Measurements from ENCODE around the gene THAP2.
"Not testable (repeated sequence)": the region's sequence is repeated elsewhere in the genome, so short reads cannot be mapped to it uniquely, and the experiment has no call there.

Gene THAP2

GRCh38 chr12:71683633-71684032 is 19.5 kb downstream of the THAP2 start:
- no peaks in the 10 kb centered on the region for H3K9me3 Mint-ChIP-seq
- H3K4me3 Mint-ChIP-seq = no peak overlapping the region
- no peak overlapping the region for H3K27ac Mint-ChIP-seq
- no peaks in the 10 kb centered on the region for H3K36me3 Mint-ChIP-seq (ENCODE audit: low read depth)
- H3K4me1 Mint-ChIP-seq (ENCODE audit: low read depth) = peaks cover 11% of the 10 kb centered on the region
- H3K27me3 Mint-ChIP-seq (ENCODE audit: low read depth) = no peaks in the 10 kb centered on the region

DNA sequence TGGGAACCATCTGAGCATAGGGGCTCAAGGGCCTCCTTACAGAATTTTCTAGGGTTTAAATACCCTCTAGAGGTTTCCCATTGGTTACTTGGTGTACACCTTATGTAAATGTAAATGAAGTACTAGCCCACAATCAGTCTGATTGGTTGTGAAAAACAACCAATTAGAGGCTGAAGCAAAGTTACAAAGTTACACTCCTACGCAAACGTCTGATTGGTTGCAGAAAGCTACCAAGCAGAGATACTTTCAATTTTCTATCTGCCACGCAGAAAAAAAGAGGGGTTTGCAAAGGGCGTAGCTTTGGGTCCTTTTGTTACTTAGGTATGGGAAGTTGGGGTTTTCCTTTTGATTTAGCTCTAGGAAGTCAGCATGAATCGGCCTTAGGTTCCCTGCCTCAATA is 20.0 kb downstream of the THAP2 start:
- H3K4me1 Mint-ChIP-seq (ENCODE audit: low read depth) = peaks cover 11% of the 10 kb centered on the region
- H3K9me3 Mint-ChIP-seq = no peaks in the 10 kb centered on the region
- no peaks in the 10 kb centered on the region for H3K36me3 Mint-ChIP-seq (ENCODE audit: low read depth)
- no peaks in the 10 kb centered on the region for H3K27me3 Mint-ChIP-seq (ENCODE audit: low read depth)
- no peak overlapping the region for H3K27ac Mint-ChIP-seq
- no peak overlapping the region for H3K4me3 Mint-ChIP-seq

DNA sequence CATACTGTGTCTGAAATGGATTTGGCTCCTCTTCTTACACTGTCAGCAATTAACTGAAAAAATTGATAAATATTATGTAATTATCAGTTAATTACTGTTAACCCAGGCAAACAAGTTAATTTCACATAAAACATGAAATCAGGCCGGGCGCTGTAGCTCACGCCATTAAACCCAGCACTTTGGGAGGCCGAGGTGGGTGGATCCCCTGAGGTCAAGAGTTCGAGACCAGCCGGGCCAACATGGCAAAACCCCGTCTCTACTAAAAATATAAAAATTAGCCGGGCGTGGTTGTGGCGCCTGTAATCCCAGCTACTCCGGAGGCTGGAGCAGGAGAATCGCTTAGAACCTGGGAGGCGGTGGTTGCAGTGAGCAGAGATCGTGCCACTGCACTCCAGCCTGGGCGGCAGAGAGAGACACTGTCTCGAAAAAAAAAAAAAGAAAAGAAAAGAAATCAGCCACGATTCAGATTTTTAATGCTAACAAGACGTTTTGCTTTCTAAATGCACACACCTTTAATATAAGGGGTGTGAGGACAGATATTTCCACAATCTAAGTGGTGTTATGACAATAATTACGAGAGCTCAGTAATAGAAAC is 21.3 kb downstream of the THAP2 start:
- Mint-ChIP-seq H3K9me3 (no peaks in the 10 kb centered on the region), H3K4me3 (peak overlapping the region; percentile 92), H3K4me1 (ENCODE audit: low read depth) (peaks cover 11% of the 10 kb centered on the region), H3K36me3 (ENCODE audit: low read depth) (no peaks in the 10 kb centered on the region), H3K27ac (peak overlapping the region; percentile 91), H3K27me3 (ENCODE audit: low read depth) (no peaks in the 10 kb centered on the region)

DNA sequence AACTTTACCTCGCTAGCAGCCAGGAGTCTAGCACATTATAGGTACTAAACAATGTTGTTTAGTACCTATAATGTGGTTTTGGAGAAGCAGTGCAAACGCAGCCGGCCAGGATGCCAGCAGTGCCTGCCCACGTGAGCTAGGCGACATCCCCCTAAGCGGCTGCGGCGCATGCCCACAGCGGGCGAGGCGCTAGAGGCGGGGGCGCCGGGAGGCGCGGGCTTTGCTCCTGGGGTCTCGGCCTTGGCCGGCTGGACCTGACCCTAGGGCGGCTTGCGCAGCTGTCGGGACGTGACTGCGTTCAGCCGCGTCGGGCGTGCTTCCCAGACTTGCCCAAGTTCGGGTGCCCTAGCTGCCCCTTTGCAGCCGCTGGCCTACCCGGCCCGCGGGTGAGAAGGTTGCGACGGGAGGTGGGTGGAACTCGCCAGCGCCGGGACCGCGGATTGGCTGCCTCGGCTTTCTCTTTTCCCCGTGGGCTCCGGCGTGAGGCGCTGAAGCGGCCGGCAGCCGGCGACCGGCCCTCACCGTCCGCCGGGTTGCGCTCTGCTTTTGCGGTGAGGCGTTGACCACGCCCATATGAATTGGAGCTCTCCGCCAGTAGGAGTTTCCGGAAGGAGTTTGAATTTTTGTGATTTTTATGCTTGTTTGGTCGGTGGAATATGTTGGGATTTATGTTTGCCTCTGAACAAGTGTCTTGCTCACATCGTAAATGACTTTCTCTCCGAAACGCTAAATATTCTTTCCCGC is 22.0 kb downstream of the THAP2 start, which contains the start of gene TMEM19:
TSS of gene TMEM19 (plus strand) at position 169 of the 744 bp plus-strand sequence. CDS start 599 bp downstream, outside the sequence.
- Mint-ChIP-seq H3K4me3 (peak within 1 kb of the TSS; percentile 92), H3K9me3 (no peaks in the 10 kb centered on the region), H3K27ac (peak within 1 kb of the TSS; percentile 91), H3K4me1 (ENCODE audit: low read depth) (peaks cover 11% of the 10 kb centered on the region), H3K36me3 (ENCODE audit: low read depth) (no peaks in the 10 kb centered on the region), H3K27me3 (ENCODE audit: low read depth) (no peaks in the 10 kb centered on the region)

GRCh38 chr12:71686658-71687025 is 22.5 kb downstream of the THAP2 start:
- no peaks in the 10 kb centered on the region for H3K9me3 Mint-ChIP-seq
- peaks cover 11% of the 10 kb centered on the region for H3K4me1 Mint-ChIP-seq (ENCODE audit: low read depth)
- no peaks in the 10 kb centered on the region for H3K36me3 Mint-ChIP-seq (ENCODE audit: low read depth)
- peak overlapping the region; percentile 92 for H3K4me3 Mint-ChIP-seq
- no peaks in the 10 kb centered on the region for H3K27me3 Mint-ChIP-seq (ENCODE audit: low read depth)
- H3K27ac Mint-ChIP-seq = peak overlapping the region; percentile 91

GRCh38 chr12:71687172-71687571 is 23.1 kb downstream of the THAP2 start:
- not testable (repeated sequence) for H3K27me3 Mint-ChIP-seq (ENCODE audit: low read depth); H3K4me3 Mint-ChIP-seq; H3K27ac Mint-ChIP-seq; H3K36me3 Mint-ChIP-seq (ENCODE audit: low read depth); H3K9me3 Mint-ChIP-seq
- peaks cover 11% of the 10 kb centered on the region for H3K4me1 Mint-ChIP-seq (ENCODE audit: low read depth)

- Mint-ChIP-seq H3K4me3 (no peak overlapping the region), H3K27ac (no peak overlapping the region), H3K36me3 (ENCODE audit: low read depth) (no peaks in the 10 kb centered on the region), H3K9me3 (no peaks in the 10 kb centered on the region), H3K27me3 (ENCODE audit: low read depth) (no peaks in the 10 kb centered on the region), H3K4me1 (ENCODE audit: low read depth) (peaks cover 11% of the 10 kb centered on the region)
Measured at GRCh38 chr12:71688961-71689570, 25.0 kb downstream of the THAP2 start.

DNA sequence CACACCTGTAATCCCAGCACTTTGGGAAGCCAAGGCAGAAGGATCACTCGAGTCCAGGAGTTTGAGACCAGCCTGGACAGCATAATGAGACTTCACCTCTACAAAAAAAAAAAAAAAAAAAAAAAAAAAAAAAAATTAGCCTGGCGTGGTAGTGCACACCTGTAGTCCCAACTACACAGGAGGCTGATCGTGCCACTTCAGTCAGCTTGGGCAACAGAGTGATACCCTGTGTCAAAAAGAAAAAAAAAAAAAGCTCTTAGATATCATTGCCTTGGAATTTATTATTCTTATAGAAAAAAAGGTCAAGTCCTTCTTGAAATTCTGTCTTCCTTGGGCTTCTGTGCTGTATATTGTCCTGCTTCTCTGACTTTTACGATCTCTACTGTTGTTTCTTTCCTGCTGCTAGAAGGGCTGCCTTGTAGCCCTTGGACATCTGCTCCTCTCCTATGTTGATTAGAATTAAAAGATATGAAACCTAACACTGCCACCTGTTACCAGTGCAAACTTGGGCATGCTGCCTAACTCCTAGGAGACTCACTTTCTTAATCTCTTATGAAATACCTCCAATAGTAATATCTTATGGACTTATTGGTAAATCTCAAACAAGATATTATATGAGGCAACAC is 27.5 kb downstream of the THAP2 start:
- no peaks in the 10 kb centered on the region for H3K9me3 Mint-ChIP-seq
- no peaks in the 10 kb centered on the region for H3K27me3 Mint-ChIP-seq (ENCODE audit: low read depth)
- H3K4me1 Mint-ChIP-seq (ENCODE audit: low read depth) = peaks cover 13% of the 10 kb centered on the region
- H3K27ac Mint-ChIP-seq = no peak overlapping the region
- H3K36me3 Mint-ChIP-seq (ENCODE audit: low read depth) = peaks cover 3% of the 10 kb centered on the region
- no peak overlapping the region for H3K4me3 Mint-ChIP-seq

DNA sequence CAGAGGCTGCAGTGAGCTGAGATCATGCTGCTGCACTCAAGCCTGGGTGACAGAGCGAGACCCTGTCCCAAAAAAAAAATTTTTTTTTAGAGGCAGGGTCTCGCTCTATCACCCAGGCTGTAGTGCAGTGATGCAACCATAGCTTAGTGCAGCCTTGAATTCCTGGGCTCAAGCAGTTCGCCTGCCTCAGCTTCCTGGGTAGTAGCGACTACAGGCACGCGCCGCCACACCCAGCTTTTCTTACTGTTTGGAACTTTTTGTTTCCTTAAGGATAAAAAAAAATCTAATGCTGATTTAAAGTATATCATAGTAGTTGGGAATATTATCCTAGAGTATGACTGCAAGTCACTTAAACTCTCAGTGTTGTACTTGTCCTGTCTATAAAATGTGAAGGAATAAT is 29.0 kb downstream of the THAP2 start:
- H3K27me3 Mint-ChIP-seq (ENCODE audit: low read depth) = no peaks in the 10 kb centered on the region
- H3K36me3 Mint-ChIP-seq (ENCODE audit: low read depth) = peaks cover 4% of the 10 kb centered on the region
- H3K4me3 Mint-ChIP-seq = no peak overlapping the region
- H3K9me3 Mint-ChIP-seq = no peaks in the 10 kb centered on the region
- no peak overlapping the region for H3K27ac Mint-ChIP-seq
- H3K4me1 Mint-ChIP-seq (ENCODE audit: low read depth) = peaks cover 5% of the 10 kb centered on the region

DNA sequence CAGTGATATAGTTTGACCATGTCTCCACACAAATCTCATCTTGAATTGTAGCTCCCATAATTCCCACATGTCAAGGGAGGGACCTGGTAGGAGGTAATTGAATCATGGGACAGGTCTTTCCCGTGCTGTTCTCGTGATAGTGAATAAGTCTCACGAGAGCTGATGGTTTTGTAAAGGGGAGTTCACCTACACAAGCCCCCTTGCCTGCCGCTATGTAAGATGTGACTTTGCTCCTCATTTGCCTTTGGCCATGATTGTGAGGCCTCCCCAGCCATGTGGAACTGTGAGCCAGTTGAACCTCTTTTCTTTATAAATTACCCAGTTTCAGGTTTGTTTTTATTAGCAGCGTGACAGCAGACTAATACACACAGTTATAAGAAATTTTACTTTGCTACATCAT is 29.6 kb downstream of the THAP2 start:
- H3K9me3 Mint-ChIP-seq; H3K36me3 Mint-ChIP-seq (ENCODE audit: low read depth); H3K27ac Mint-ChIP-seq; H3K4me3 Mint-ChIP-seq; H3K27me3 Mint-ChIP-seq (ENCODE audit: low read depth); H3K4me1 Mint-ChIP-seq (ENCODE audit: low read depth): not testable (repeated sequence)

GRCh38 chr12:71694099-71694820 is 30.2 kb downstream of the THAP2 start:
- Mint-ChIP-seq H3K4me3 (no peak overlapping the region), H3K36me3 (ENCODE audit: low read depth) (peaks cover 11% of the 10 kb centered on the region), H3K27me3 (ENCODE audit: low read depth) (no peaks in the 10 kb centered on the region), H3K27ac (no peak overlapping the region), H3K4me1 (ENCODE audit: low read depth) (peaks cover 5% of the 10 kb centered on the region), H3K9me3 (no peaks in the 10 kb centered on the region)

DNA sequence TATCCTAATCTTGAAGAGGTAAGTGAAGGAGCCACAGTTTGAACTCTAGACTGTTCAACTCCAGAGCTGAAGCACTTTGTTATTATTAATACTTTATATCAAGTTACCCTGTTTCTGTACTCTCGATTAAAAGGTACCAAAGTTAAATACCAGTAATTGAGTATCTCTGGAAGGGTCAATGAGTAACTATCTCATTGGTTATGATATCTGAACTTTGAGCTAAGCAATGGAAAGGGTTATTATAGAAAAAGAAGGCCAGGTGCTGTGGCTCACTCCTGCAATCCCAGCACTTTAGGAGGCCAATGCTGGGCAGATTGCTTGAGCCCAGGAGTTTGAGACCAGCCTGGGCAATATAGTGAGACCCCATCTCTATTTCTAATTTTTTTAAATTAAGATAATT is 31.7 kb downstream of the THAP2 start:
- H3K27me3 Mint-ChIP-seq (ENCODE audit: low read depth) = no peaks in the 10 kb centered on the region
- no peak overlapping the region for H3K27ac Mint-ChIP-seq
- no peaks in the 10 kb centered on the region for H3K9me3 Mint-ChIP-seq
- no peak overlapping the region for H3K4me3 Mint-ChIP-seq
- peaks cover 16% of the 10 kb centered on the region for H3K36me3 Mint-ChIP-seq (ENCODE audit: low read depth)
- peaks cover 5% of the 10 kb centered on the region for H3K4me1 Mint-ChIP-seq (ENCODE audit: low read depth)

DNA sequence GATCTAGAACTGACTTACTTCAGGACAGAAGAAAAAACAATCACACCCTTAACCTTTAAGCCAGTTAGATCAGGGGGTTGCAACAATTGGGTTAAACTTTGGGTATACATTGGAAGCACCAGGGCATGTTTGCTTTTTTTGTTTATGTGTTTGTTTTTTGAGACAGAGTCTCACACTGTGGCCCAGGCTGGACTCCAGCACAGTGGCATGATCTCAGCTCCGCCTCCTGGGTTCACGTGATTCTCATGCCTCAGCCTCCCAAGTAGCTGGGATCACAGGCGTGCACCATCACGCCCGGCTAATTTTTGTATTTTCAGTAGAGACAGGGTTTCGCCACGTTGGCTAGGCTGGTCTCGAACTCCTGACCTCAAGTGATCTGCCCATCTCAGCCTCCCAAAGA is 38.1 kb downstream of the THAP2 start:
- H3K9me3 Mint-ChIP-seq; H3K27ac Mint-ChIP-seq; H3K4me3 Mint-ChIP-seq; H3K4me1 Mint-ChIP-seq (ENCODE audit: low read depth); H3K27me3 Mint-ChIP-seq (ENCODE audit: low read depth): not testable (repeated sequence)
- H3K36me3 Mint-ChIP-seq (ENCODE audit: low read depth) = peaks cover 13% of the 10 kb centered on the region

DNA sequence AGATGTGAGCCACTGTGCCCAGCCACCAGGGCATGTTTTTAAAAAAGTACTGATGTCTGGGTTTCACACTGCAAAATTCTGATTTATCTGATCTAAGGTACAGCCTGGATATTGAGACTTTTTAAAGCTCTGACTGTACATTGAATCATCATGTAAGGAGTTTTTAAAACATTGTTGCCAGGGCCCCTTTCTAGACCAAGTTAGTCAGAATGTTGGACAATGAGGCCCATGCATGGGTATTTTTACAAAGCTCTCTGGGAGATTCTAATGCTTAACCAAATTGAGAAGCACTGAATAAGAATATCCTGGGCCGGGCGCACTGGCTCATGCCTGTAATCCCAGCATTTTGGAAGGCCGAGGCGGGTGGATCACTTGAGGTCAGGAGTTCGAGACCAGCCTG is 38.5 kb downstream of the THAP2 start:
- H3K36me3 Mint-ChIP-seq (ENCODE audit: low read depth) = peaks cover 13% of the 10 kb centered on the region
- H3K4me1 Mint-ChIP-seq (ENCODE audit: low read depth) = no peaks in the 10 kb centered on the region
- no peak overlapping the region for H3K4me3 Mint-ChIP-seq
- no peak overlapping the region for H3K27ac Mint-ChIP-seq
- H3K27me3 Mint-ChIP-seq (ENCODE audit: low read depth) = no peaks in the 10 kb centered on the region
- no peaks in the 10 kb centered on the region for H3K9me3 Mint-ChIP-seq
